BLaER1 treated with 17β-estradiol and CSF1 and Interleukin-3, amounts not matched to agents 10 nM and 100 nM (cell line): Measurements from ENCODE around the gene RAB6B.

Experiments
- H3K27ac ChIP-seq, 11 experiments: shearing (Covaris generic); formaldehyde crosslinking; 2 replicates each; pipeline ENCODE4 v1.8.1; 2022
- H3K27me3 ChIP-seq, 11 experiments: shearing (Covaris generic); formaldehyde crosslinking; 2 replicates each; pipeline ENCODE4 v1.8.1; 2022
- H3K36me3 ChIP-seq, 11 experiments: shearing (Covaris generic); formaldehyde crosslinking; 2 replicates each; pipeline ENCODE4 v1.8.1; 2022
- H3K4me1 ChIP-seq, 10 experiments: shearing (Covaris generic); formaldehyde crosslinking; 2 replicates each; pipeline ENCODE4 v1.8.1; 2022
- H3K4me2 ChIP-seq, 11 experiments: shearing (Covaris generic); formaldehyde crosslinking; 2 replicates each; pipeline ENCODE4 v1.8.1; 2022
- H3K4me3 ChIP-seq, 10 experiments: shearing (Covaris generic); formaldehyde crosslinking; 2 replicates each; pipeline ENCODE4 v1.8.1; 2022
- H3K9ac ChIP-seq, 11 experiments: shearing (Covaris generic); formaldehyde crosslinking; 2 replicates each; pipeline ENCODE4 v1.8.1; 2022
- H3K9me3 ChIP-seq, 11 experiments: shearing (Covaris generic); formaldehyde crosslinking; replicated peaks in 1 of 11; 2 replicates each; pipeline ENCODE4 v1.8.1; 2022
- H4K20me1 ChIP-seq, 11 experiments: shearing (Covaris generic); formaldehyde crosslinking; 2 replicates each; pipeline ENCODE4 v1.8.1; 2022
- Cebpa-rat ChIP-seq, 11 experiments: shearing (Covaris generic); IDR thresholded peaks; 2 replicates each; pipeline ENCODE4 v1.8.1; 2022

The RAB6B gene

GRCh38 chr3:133887074-133887802 is 8.4 kb downstream of the RAB6B start:
- Histone ChIP-seq H3K9ac (no peak overlapping the region), H3K4me1 (peaks cover 0 to 16% (median 4%) of the 10 kb centered on the region in 10 experiments; a peak in 12 of 20 replicates), H3K27me3 (no peaks in the 10 kb centered on the region), H3K4me2 (peak overlapping the region in 3 of 11 experiments; percentile 33 to 58 (median 52); a peak in 6 of 22 replicates), H3K27ac (no peak overlapping the region), H3K36me3 (no peaks in the 10 kb centered on the region), H3K9me3 (peaks cover under 1 to 4% (median 3%) of the 10 kb centered on the region in 11 experiments; a peak in 15 of 22 replicates), H4K20me1 (no peaks in the 10 kb centered on the region; a peak in 2 of 22 replicates), H3K4me3 (no peak overlapping the region)
- no peak for TF ChIP-seq Cebpa-rat (IDR thresholded peaks at IDR 0.05)

DNA sequence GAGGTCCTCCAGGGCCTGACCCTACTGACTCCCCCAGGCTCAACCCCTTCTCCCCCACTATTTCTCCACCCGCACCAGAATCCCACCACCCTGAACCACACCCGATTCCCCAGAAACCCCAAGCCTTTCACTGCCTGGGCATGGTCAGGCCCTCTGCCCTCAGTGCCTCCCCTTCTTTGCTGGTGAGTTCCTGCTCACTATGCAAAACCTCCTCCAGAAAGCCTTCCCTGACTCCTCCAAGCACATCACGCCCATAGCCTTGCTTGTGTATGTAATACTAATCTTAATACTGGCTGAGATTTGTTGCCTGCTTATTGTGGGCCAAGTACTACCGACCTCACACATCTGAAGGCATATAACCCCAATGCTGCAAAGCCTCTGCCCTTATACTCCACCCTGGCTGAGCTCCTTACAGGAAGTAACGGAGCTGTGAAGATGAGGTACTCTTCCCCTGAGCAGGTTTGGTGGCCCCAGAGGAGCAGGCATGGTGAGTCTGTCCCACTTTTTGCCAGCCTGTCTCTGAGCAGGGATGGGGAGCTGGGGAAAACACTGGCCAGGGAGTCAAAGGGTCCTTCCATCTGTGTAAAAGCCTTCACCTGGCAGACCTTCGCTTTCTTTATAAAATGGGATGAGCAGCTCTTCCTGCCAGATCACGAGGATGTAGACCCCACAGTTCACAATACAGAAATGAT is 9.5 kb downstream of the RAB6B start:
- H3K36me3 ChIP-seq, result no peaks in the 10 kb centered on the region
- peaks cover 7 to 15% (median 9%) of the 10 kb centered on the region in 11 experiments; a peak in 16 of 22 replicates for H3K9me3 ChIP-seq
- H3K27me3 ChIP-seq, result no peaks in the 10 kb centered on the region
- H4K20me1 ChIP-seq, result no peaks in the 10 kb centered on the region; a peak in 1 of 22 replicates
- no peak overlapping the region for H3K4me3 ChIP-seq
- no peak overlapping the region for H3K4me2 ChIP-seq
- peaks cover 0 to 26% (median 9%) of the 10 kb centered on the region in 10 experiments; a peak in 15 of 20 replicates for H3K4me1 ChIP-seq
- H3K9ac ChIP-seq, result no peak overlapping the region
- no peak overlapping the region for H3K27ac ChIP-seq
- TF ChIP-seq Cebpa-rat (IDR thresholded peaks at IDR 0.05), result no peak

DNA sequence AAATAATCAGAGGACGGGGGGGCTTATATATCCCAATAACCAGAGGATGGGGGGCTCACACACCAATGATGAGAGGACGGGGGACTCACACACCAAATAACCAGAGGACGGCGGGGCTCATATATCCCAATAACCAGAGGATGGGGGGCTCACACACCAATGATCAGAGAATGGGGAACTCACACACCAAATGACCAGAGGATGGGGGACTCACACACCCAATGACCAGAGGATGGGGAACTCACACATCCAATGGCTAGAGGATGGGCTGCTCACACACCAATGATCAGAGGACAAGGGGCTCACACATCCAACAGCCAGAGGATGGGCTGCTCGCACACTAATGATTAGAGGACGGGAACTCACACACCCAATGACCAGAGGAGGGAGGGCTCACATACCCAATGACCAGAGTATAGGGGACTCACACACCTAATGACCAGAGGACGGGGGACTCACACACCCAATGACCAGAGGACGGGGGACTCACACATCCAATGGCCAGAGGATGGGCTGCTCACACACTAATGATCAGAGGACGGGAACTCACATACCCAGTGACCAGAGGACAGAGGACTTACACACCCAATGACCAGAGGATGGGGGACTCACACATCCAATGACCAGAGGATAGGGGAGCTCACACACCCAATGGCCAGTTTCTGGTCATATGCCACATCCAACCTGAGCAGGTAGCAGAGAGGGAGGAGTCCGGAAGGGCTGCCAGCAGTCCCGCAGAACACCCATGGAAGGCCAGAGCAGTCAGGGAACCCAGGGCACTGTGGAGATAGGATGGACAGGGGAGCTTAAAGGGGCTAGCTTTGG is 10.6 kb downstream of the RAB6B start:
- Histone ChIP-seq H4K20me1 (no peaks in the 10 kb centered on the region; a peak in 1 of 22 replicates), H3K4me2 (no peak overlapping the region), H3K27me3 (no peaks in the 10 kb centered on the region), H3K9me3 (peaks cover 7 to 19% (median 10%) of the 10 kb centered on the region in 11 experiments; a peak in 16 of 22 replicates), H3K4me1 (peaks cover 0 to 27% (median 9%) of the 10 kb centered on the region in 10 experiments; a peak in 15 of 20 replicates), H3K4me3 (no peak overlapping the region), H3K36me3 (no peaks in the 10 kb centered on the region), H3K27ac (no peak overlapping the region), H3K9ac (no peak overlapping the region)
- no peak for TF ChIP-seq Cebpa-rat (IDR thresholded peaks at IDR 0.05)

GRCh38 chr3:133884054-133884886 is 11.4 kb downstream of the RAB6B start:
- Histone ChIP-seq H3K27ac (no peak overlapping the region), H3K9me3 (peaks cover 7 to 19% (median 10%) of the 10 kb centered on the region in 11 experiments; a peak in 16 of 22 replicates), H3K36me3 (no peaks in the 10 kb centered on the region), H3K4me2 (no peak overlapping the region), H4K20me1 (no peaks in the 10 kb centered on the region; a peak in 1 of 22 replicates), H3K4me1 (peaks cover 0 to 27% (median 9%) of the 10 kb centered on the region in 10 experiments; a peak in 15 of 20 replicates), H3K9ac (no peak overlapping the region), H3K4me3 (no peak overlapping the region), H3K27me3 (no peaks in the 10 kb centered on the region)
- TF ChIP-seq Cebpa-rat (IDR thresholded peaks at IDR 0.05), result no peak

GRCh38 chr3:133883641-133884040 is 12.0 kb downstream of the RAB6B start:
- H3K27me3 ChIP-seq, result no peaks in the 10 kb centered on the region
- peaks cover 7 to 19% (median 12%) of the 10 kb centered on the region in 11 experiments; a peak in 17 of 22 replicates for H3K9me3 ChIP-seq
- H3K9ac ChIP-seq, result no peak overlapping the region
- no peak overlapping the region for H3K4me3 ChIP-seq
- H3K36me3 ChIP-seq, result no peaks in the 10 kb centered on the region
- H4K20me1 ChIP-seq, result no peaks in the 10 kb centered on the region; a peak in 1 of 22 replicates
- H3K27ac ChIP-seq, result no peak overlapping the region
- TF ChIP-seq Cebpa-rat (IDR thresholded peaks at IDR 0.05), result no peak
- peaks cover 0 to 27% (median 9%) of the 10 kb centered on the region in 10 experiments; a peak in 15 of 20 replicates for H3K4me1 ChIP-seq
- H3K4me2 ChIP-seq, result no peak overlapping the region

DNA sequence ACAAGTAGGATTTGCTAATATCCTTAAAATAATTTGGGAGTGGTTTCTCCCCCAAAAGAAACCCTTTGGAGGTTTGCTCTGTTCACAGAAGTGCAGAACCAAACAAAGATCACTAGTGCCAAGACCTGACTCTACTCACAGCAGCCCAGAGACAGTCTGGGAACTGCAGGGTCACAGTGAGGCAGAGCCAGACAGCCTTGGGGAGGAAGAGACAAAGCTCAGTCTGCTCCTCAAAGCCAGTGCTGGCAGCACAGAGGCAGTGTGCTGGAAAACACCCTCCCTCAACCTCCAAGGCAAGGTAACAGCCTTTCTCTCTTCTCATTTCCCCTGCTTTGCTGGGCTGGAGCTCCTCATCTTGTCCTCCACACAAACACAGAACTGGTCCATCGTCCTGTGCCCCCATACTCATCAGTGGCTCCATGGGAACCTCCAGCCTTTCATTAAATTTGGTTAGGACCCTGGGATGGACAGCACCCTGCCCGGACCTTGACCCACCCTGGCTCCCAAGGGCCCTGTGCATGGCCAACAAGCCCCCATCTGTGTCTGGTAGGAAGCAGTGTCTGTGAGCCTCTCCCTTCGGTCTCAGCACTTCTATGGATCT is 12.6 kb downstream of the RAB6B start:
- no peaks in the 10 kb centered on the region for H3K36me3 ChIP-seq
- H3K27me3 ChIP-seq, result no peaks in the 10 kb centered on the region
- H4K20me1 ChIP-seq, result no peaks in the 10 kb centered on the region; a peak in 1 of 22 replicates
- TF ChIP-seq Cebpa-rat (IDR thresholded peaks at IDR 0.05), result no peak
- peaks cover 0 to 23% (median 9%) of the 10 kb centered on the region in 10 experiments; a peak in 15 of 20 replicates for H3K4me1 ChIP-seq
- H3K4me3 ChIP-seq, result no peak overlapping the region
- peaks cover 7 to 21% (median 13%) of the 10 kb centered on the region in 11 experiments; a peak in 18 of 22 replicates for H3K9me3 ChIP-seq
- H3K27ac ChIP-seq, result no peak overlapping the region
- no peak overlapping the region for H3K4me2 ChIP-seq
- H3K9ac ChIP-seq, result no peak overlapping the region

DNA sequence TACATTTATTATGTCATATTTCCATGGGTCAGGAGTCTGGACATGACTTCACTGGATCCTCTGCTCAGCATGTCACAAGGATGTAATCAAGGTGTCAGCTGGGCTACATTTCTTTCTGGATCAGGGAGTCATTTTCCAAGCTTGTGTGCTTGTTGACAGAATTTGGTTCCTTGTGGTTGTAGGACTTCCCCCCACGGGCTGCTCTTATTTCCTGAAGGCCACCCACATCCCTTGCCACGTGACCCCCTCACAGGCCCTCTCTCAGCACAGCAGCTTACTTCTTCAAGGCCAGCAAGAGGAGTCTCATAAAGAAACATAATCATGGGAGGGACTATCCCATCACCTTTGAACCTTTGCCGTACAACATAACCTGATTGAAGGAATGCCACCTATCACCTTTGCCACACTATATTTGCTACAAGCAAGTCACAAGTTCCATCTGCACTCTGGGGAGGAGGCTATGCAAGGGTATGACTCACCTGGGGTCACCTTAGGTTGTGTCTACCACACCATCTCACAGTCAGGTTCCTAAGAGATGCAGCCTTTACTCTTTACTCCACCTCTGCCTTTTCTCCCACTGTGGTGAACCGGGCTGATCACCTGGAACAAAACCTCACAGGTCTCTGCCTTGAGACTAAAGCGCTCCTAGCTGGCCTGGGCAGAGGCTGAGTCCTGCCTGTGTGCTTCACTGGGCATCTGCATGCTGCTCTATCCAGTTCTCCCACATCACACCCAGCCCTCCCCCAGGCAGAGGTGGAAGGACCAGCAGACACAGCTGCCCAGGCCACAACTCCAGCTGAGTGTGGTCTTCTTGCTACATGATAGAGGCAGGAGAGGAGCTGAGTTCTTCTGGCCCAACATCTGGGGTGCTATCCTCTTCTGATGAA is 13.5 kb downstream of the RAB6B start:
- Histone ChIP-seq H3K9me3 (peaks cover 7 to 22% (median 13%) of the 10 kb centered on the region in 11 experiments; a peak in 18 of 22 replicates), H3K4me2 (peak overlapping the region in 7 of 11 experiments; percentile 1 to 45 (median 7); a peak in 10 of 22 replicates)

More for the DNA sequence above, 13.5 kb downstream of the RAB6B start:
- no peak for TF ChIP-seq Cebpa-rat (IDR thresholded peaks at IDR 0.05)
- Histone ChIP-seq H3K9ac (no peak overlapping the region), H3K4me1 (peaks cover 0 to 15% (median 7%) of the 10 kb centered on the region in 10 experiments; a peak in 13 of 20 replicates), H3K4me3 (no peak overlapping the region), H4K20me1 (no peaks in the 10 kb centered on the region; a peak in 1 of 22 replicates), H3K36me3 (no peaks in the 10 kb centered on the region), H3K27ac (no peak overlapping the region), H3K27me3 (no peaks in the 10 kb centered on the region)
